ENCODE results near the gene TTC7B.

TTC7B gene

GRCh38 chr14:90777358-90777757 is 38.9 kb downstream of the TTC7B start:
- no peak for DNase-seq (ENCODE audit: low read depth, low spot score)

DNA sequence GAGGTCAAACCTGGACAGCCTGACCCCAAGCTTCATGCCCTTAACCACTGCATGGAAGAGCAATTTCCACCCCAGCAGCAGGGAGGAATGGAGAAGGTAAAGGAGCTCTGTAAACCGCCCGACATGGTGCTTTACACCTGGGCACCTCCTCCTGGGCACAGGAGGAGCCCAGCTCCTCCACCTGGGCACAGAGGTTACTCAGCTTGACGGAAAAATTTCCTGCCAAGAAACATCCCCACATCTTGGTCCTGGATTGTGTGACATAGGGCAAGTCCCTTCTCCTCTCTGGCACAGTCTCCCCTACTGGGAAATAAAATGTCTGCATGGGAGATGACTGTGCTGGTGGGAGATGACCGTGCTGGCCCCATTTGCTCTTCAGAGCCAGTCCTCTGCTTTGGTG is 40.8 kb downstream of the TTC7B start:
- no peak for DNase-seq (ENCODE audit: low read depth, low spot score)

GRCh38 chr14:90774316-90774715 is 41.9 kb downstream of the TTC7B start:
- no peak for DNase-seq (ENCODE audit: low read depth, low spot score)

GRCh38 chr14:90773705-90774104 is 42.5 kb downstream of the TTC7B start:
- no peak for DNase-seq (ENCODE audit: low read depth, low spot score)

- DNase-seq (ENCODE audit: low read depth, low spot score): no peak
Observed at GRCh38 chr14:90773196-90773486, 43.1 kb downstream of the TTC7B start.

DNA sequence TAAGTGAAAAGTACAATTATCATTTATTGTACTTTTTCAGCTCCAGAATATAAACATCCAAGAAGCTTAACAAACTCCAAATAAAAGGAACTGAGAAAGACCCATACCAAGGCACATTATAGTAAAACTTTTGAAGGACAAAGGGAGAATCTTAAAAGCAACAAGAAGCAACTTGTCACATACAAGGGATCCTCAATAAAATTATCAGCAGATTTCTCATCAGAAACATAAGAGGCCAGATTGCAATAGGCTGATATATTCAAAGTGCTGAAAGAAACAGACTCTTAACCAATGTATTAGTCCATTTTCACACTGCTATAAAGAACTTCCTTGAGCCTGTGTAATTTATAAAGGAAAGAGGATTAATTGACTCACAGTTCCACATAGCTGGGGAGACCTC is 48.3 kb downstream of the TTC7B start:
- DNase-seq (ENCODE audit: low read depth, low spot score): no peak

DNA sequence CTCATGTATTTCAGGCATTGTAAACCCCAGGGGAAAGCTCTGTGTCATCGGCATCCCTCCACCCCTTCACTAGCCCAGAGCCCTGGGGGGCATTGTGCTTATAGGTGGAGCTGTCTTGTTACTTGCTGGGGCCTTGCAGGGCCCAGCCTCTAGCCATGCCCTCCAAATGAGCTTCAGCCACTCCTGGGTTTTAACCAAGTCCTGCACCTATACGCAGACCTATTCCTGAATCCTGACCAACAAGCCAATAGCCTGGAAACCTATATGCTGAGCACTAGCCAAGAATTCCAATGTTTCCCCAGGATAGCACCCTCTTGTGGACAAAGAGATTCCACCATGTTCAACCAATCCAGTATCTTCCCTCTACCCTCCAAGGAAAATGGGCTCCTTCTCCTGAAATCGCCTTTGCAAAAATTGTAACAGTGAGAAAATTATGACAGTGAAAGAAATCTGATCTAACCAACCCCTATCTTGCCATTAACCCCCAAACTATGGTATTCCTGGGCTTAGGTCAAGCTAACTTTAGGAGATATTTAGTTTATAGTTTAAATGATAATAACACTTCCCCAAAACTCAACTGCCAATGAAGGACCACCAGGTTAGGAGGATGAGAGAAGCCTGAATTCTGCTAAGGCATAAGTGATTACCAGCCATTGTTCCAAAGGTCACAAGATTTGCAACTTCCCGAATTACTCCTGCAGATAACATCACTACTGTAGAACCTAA is 55.5 kb downstream of the TTC7B start:
- DNase-seq (ENCODE audit: low read depth, low spot score): peak; percentile 43

DNA sequence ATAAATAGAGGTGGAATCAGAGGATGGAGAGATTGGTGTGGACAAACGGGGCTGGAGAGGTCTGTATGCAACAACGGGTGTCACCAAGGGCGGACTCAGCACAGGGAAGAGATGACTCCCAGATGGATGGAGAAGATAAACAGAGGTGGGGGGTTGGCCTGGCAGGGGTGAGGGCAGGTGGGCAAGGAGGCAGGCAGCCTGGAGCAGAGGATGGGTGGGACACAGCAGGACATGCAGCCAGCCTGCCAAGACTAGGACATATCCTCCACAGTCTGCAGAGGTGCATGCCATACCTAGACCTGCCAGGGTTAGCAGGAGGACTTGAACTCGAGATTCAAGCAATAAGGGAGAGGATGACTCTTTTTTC is 56.2 kb downstream of the TTC7B start:
- no peak for DNase-seq (ENCODE audit: low read depth, low spot score)

- DNase-seq (ENCODE audit: low read depth, low spot score): no peak
Observed at GRCh38 chr14:90759370-90760077, 56.7 kb downstream of the TTC7B start.

DNA sequence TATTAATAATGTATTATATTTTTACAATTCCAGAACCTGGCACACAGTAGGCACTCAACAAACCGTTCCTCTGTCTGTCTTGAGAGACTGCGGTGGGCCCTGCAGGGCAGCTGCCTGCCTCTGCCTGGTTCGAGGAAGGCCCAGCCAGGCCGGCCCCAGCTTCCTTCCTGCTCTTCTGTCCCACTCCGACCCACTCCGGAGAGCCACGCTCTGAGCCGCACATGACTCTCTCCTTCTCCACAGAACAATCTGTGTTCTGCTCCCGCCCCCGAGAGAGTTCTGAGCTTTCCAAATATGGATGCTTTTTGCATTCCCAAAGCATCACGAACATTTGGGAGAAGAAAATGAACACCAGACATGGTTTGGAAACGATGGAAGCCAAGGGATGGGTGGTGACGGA is 57.3 kb downstream of the TTC7B start:
- no peak for DNase-seq (ENCODE audit: low read depth, low spot score)

GRCh38 chr14:90758028-90758889 is 58.0 kb downstream of the TTC7B start:
- peak; percentile 98 for DNase-seq (ENCODE audit: low read depth, low spot score)

- no peak for DNase-seq (ENCODE audit: low read depth, low spot score)
Observed at GRCh38 chr14:90757452-90757851, 58.8 kb downstream of the TTC7B start.

DNA sequence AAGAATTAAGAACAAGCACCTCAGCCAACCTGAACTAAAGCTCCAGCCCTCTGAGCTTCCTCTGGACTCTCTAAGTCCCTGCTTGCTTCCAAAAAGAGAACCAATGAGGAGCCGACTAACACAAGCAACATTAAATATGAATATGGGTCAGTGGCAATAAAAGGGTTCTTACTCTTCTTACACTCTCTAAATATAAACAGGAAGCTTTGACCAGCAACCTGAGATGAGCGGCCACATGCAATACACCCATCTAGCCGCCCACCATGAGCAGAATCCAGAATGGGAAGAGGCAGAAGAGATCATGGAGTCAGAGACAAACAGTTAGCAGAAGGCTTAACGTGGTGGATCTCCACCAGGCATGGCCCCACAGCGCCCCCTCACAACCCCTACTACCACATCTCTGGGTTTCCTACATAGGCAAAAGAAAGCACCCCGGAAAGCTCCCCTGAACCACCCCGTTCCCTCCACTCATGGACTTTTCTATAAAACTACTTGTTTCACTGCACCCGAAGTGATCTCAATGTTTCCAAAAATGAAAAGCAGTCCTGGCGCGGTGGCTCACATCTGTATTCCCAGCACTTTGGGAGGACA is 59.4 kb downstream of the TTC7B start:
- DNase-seq (ENCODE audit: low read depth, low spot score): no peak

DNA sequence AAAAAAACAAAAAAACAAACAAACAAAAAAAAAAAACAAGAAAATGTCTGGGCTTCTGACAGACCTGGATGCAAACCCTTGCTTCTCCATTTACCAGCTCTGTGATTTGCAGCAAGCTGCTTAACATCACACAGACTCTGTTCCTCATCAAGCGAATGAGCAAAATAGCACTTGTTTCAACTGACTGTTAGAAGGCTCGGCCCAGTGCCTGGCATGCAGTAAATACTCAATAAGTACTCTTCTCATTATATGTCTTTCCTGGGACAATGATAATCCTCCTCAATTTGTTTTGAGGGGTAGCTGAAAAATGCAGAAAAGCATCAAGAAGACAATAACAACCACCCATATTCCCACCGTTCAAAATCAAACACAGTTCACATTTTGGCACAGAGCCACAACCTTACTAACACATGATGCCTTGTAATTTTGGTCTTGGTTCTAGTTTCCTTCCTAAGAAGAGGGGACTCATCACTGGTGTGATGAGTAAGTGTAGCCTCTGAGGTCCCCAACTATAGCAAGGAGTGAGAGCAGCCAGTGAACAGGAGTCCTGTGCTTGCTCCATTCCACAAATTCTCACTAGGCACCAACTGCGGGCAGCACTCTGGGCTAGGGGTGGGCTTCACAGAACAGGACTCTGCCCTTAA is 60.4 kb downstream of the TTC7B start:
- DNase-seq (ENCODE audit: low read depth, low spot score): no peak

DNA sequence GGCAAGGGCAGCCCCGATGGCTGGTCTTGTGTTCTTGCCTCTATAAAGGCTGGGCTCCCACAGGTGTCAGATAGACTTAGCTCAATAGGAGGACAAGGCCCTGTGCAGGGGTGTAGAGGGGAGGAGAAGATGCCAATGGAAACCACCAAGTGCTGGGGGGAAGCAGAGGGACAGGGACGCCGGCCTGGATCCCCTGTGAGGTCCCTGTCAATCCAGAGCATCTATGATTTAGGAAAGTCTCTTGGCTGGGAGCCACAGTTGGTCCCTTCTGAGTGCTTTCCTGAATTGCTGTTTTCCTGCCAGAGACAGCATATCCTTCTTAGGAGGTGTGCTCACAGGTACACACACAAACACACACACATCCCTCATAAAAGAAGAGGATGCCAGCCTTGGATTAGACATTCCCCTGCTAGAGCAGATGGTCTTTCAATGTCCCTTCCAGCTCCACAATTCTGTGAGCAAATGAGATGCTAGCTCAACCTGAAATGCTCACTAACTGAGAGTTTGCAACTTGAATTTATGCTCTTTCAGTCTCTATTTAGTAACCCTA is 62.7 kb downstream of the TTC7B start:
- no peak for DNase-seq (ENCODE audit: low read depth, low spot score)

GRCh38 chr14:90750701-90751100 is 65.5 kb downstream of the TTC7B start:
- DNase-seq (ENCODE audit: low read depth, low spot score): no peak

GRCh38 chr14:90750191-90750590 is 66.0 kb downstream of the TTC7B start:
- DNase-seq (ENCODE audit: low read depth, low spot score): no peak

- no peak for DNase-seq (ENCODE audit: low read depth, low spot score)
Observed at GRCh38 chr14:90747909-90748308, 68.3 kb downstream of the TTC7B start.

DNA sequence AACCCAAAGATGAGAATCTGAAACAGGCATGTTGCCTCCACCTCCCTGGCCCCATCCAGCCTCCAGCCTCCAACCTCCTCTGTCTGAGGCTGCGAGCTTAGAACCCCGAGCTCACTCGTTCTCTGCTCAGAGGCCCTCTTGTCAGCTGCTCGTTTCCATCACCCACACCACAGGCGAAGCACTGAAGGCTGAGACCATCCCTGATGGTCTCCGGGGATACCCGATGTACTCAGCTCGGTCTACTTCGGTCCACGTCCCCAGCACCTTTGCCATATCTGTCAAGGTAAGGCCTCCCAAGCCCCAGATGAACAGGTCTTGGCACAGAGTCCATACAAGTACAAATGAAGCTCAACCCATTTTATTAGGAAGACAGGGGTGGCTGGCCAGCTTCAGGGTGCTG is 72.4 kb downstream of the TTC7B start:
- DNase-seq (ENCODE audit: low read depth, low spot score): no peak

DNA sequence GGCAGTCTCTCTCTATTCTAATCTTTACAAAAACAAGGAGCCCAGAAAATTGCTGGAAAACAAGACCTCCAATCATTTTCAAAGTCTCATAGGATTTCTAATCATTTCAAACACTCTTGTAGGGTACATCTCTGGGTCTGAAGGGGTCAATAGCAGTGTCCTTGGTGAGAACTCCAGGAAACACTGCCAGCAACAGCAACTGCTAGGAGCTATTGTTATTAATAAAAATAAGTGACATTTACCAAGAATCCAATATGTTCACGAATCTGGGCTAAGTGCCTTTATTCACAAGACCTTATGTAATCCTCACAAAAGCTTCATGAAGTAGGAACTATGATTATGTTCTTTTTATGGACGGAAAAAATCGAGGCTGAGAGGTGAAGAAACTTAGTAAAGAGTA is 72.8 kb downstream of the TTC7B start:
- DNase-seq (ENCODE audit: low read depth, low spot score): no peak

- DNase-seq (ENCODE audit: low read depth, low spot score): no peak
Observed at GRCh38 chr14:90742729-90743128, 73.5 kb downstream of the TTC7B start.

DNA sequence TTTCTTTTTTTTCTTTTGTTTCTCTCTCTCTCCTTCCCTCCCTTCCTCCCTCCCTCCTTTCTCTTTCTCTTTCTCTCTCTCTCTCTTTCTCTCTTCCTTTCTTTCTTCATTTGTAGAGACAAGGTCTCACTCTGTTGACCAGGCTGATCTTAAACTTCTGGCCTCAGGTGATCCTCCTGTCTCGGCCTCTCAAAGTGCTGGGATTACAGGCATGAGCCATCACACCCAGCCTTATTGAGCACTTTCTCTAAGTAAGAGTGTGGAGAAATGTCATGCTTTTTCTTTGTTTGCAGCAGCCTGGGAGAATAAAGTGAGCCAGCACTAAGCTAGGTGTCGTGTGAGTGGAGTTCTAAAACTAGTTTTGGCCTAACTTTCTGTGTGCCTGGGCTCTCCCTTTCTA is 74.0 kb downstream of the TTC7B start:
- DNase-seq (ENCODE audit: low read depth, low spot score): no peak
